CD14-positive monocyte (primary cell): ENCODE measurements around the gene TSPAN7. TPM values are rescaled to one million over a fixed set of nuclear protein-coding genes. Genes with fewer than 3 reads are reported as not detected.

Experiments used
- DNase-seq, 3 donors: peaks; one replicate each; pipeline ENCODE4 v3.0.0-alpha.2; 2011 to 2022
- H2AFZ ChIP-seq: 2 replicates; pipeline ENCODE4 v1.6.0; 2012; ENCODE audit warnings: mild to moderate bottlenecking, low read depth, low read length, inconsistent platforms; ENCODE audit not compliant: insufficient read depth, poor library complexity, severe bottlenecking
- H3K27ac ChIP-seq, 2 donors: 1 replicate in 1 of 2; 2 replicates in 1 of 2; pipeline ENCODE4 v1.5.1; 2012 to 2013; ENCODE audit warnings: low read length in 2 of 2, control low read depth in 1 of 2, inconsistent platforms in 1 of 2, low read depth in 1 of 2, mild to moderate bottlenecking in 1 of 2
- H3K27me3 ChIP-seq, 2 donors: one replicate each; pipeline versions ENCODE4 v1.6.0 to v1.6.1; 2011 to 2013; ENCODE audit warnings: low read length in 2 of 2; ENCODE audit not compliant: control insufficient read depth in 2 of 2, insufficient read depth in 2 of 2
- H3K36me3 ChIP-seq, 2 donors: replicated peaks in 1 of 2; 1 replicate in 1 of 2; 2 replicates in 1 of 2; pipeline versions ENCODE4 v1.5.1 to v1.6.1; 2012 to 2013; ENCODE audit warnings: low read length in 2 of 2, control low read depth in 1 of 2, inconsistent platforms in 1 of 2, mild to moderate bottlenecking in 1 of 2; ENCODE audit not compliant: insufficient read depth in 2 of 2, control insufficient read depth in 1 of 2
- H3K4me1 ChIP-seq, 2 donors: 1 replicate in 1 of 2; 2 replicates in 1 of 2; pipeline versions ENCODE4 v1.5.1 to v1.6.1; 2012 to 2013; ENCODE audit warnings: low read length in 2 of 2, control low read depth in 1 of 2, inconsistent platforms in 1 of 2, mild to moderate bottlenecking in 1 of 2, moderate library complexity in 1 of 2; ENCODE audit not compliant: insufficient read depth in 2 of 2, control insufficient read depth in 1 of 2
- H3K4me2 ChIP-seq: replicated peaks from 2 replicates; pipeline ENCODE3; 2012; ENCODE audit warnings: low read length, moderate library complexity, mild to moderate bottlenecking; ENCODE audit not compliant: poor library complexity, severe bottlenecking; ENCODE audit errors: extremely low read depth
- H3K4me3 ChIP-seq, 3 experiments: fragments of 200-600 bp in 1 of 3; sonication (generic) in 1 of 3; replicated peaks in 1 of 3; 1 replicate in 2 of 3; 2 replicates in 1 of 3; pipeline ENCODE4 v1.5.1; 2011 to 2013; ENCODE audit warnings: low read length in 3 of 3, mild to moderate bottlenecking in 3 of 3, control low read depth in 2 of 3, low read depth in 2 of 3, inconsistent platforms in 1 of 3, moderate library complexity in 1 of 3
- H3K79me2 ChIP-seq: 2 replicates; pipeline ENCODE4 v1.6.0; 2012; ENCODE audit warnings: mild to moderate bottlenecking, control low read depth, inconsistent platforms, low read length, moderate library complexity; ENCODE audit not compliant: insufficient read depth
- H3K9ac ChIP-seq: 2 replicates; pipeline ENCODE4 v1.6.0; 2017; ENCODE audit warnings: low read length, mild to moderate bottlenecking; ENCODE audit not compliant: insufficient read depth, poor library complexity, severe bottlenecking
- H3K9me3 ChIP-seq, 2 donors: replicated peaks in 1 of 2; 1 replicate in 1 of 2; 2 replicates in 1 of 2; pipeline versions ENCODE4 v1.5.1 to v1.6.1; 2012 to 2013; ENCODE audit warnings: low read length in 2 of 2, control low read depth in 1 of 2; ENCODE audit not compliant: control insufficient read depth in 1 of 2, insufficient read depth in 1 of 2
- H4K20me1 ChIP-seq: 2 replicates; pipeline ENCODE4 v1.6.0; 2012; ENCODE audit warnings: mild to moderate bottlenecking, low read length, control low read depth, moderate library complexity; ENCODE audit not compliant: insufficient read depth
- H3K27ac Mint-ChIP-seq, 7 donors: one replicate each; pipeline ENCODE4 v1.8.0; 2020; ENCODE audit warnings: mild to moderate bottlenecking in 7 of 7, mixed read lengths in 7 of 7, moderate library complexity in 6 of 7, inconsistent platforms in 2 of 7
- H3K27me3 Mint-ChIP-seq, 3 donors: one replicate each; pipeline ENCODE4 v1.8.0; 2021 to 2022; ENCODE audit warnings: low read depth in 3 of 3, mild to moderate bottlenecking in 3 of 3, mixed read lengths in 3 of 3, moderate library complexity in 3 of 3, inconsistent platforms in 1 of 3
- H3K36me3 Mint-ChIP-seq, 2 donors: one replicate each; pipeline ENCODE4 v1.8.0; 2020; ENCODE audit warnings: mixed read lengths in 2 of 2, inconsistent platforms in 1 of 2, mild to moderate bottlenecking in 1 of 2
- H3K4me1 Mint-ChIP-seq: one replicate; pipeline ENCODE4 v1.8.0; 2020; ENCODE audit warnings: mild to moderate bottlenecking, mixed read lengths
- H3K4me3 Mint-ChIP-seq, 2 donors: one replicate each; pipeline ENCODE4 v1.8.0; 2020; ENCODE audit warnings: mild to moderate bottlenecking in 2 of 2, mixed read lengths in 2 of 2, moderate library complexity in 1 of 2
- H3K9me3 Mint-ChIP-seq, 7 donors: one replicate each; pipeline ENCODE4 v1.8.0; 2020 to 2022; ENCODE audit warnings: mixed read lengths in 7 of 7, mild to moderate bottlenecking in 6 of 7, moderate library complexity in 6 of 7, inconsistent platforms in 2 of 7
- CTCF ChIP-seq: fragments of 200-600 bp; IDR thresholded peaks from one replicate; pipeline ENCODE4 v1.8.0; 2022; ENCODE audit warnings: antibody characterized with exemption, mild to moderate bottlenecking
- WGBS: methylation state at CpG from one replicate; pipeline ENCODE4 v1.1.5; 2013; ENCODE audit warnings: missing lambda C conversion rate; ENCODE audit not compliant: insufficient coverage; 5-methylcytosine and 5-hydroxymethylcytosine counted together
- intact Hi-C, 2 donors: fragments of 100-400 bp; cut with micrococcal nuclease; formaldehyde crosslinking; loops; one replicate each; pipeline versions ENCODE4 v1.15.0 to v1.15.1; 2023
- polyA plus RNA-seq, 3 donors: library from polyadenylated mRNA; depleted of rRNA in 1 of 3; unstranded in 2 of 3; stranded (reverse) in 1 of 3; fragments of 300-500 nt in 2 of 3; fragments of >200 nt in 1 of 3; fragmentation: Illumina TruSeq in 2 of 3; gene quantifications; 1 replicate in 2 of 3; 2 replicates in 1 of 3; pipeline ENCODE4 v1.2.3, GENCODE V29; 2012 to 2021

The TSPAN7 gene
- polyA plus RNA-seq, 3 donors = not detected

GRCh38 chrX:38699121-38699520, 137.8 kb downstream of the TSPAN7 start:
- no peaks in the 10 kb centered on the region for H3K36me3 ChIP-seq
- Mint-ChIP-seq H3K27me3 (no peaks in the 10 kb centered on the region), H3K4me3 (no peak overlapping the region), H3K27ac (no peak overlapping the region), H3K36me3 (no peaks in the 10 kb centered on the region), H3K4me1 (no peaks in the 10 kb centered on the region), H3K9me3 (peaks cover 0 to 6% (median 2%) of the 10 kb centered on the region in 7 donors)
- no peaks in the 10 kb centered on the region for H3K79me2 ChIP-seq
- no peak overlapping the region for H3K4me3 ChIP-seq
- no peaks in the 10 kb centered on the region for H4K20me1 ChIP-seq
- intact Hi-C loops = no loop called here
- H3K4me2 ChIP-seq = no peak overlapping the region
- H3K9ac ChIP-seq = no peak overlapping the region
- TF ChIP-seq CTCF = no peak
- no peak overlapping the region for H3K27ac ChIP-seq
- H3K27me3 ChIP-seq = no peaks in the 10 kb centered on the region
- no peak for DNase-seq
- H3K9me3 ChIP-seq = no peaks in the 10 kb centered on the region
- no peaks in the 10 kb centered on the region for H3K4me1 ChIP-seq
- no CpG with 5 or more reads among the region's 3 CpGs for WGBS
- no peak overlapping the region for H2AFZ ChIP-seq

GRCh38 chrX:38699696-38700095, 138.4 kb downstream of the TSPAN7 start:
- Histone ChIP-seq H3K9ac (no peak overlapping the region), H3K27me3 (no peaks in the 10 kb centered on the region), H3K36me3 (no peaks in the 10 kb centered on the region), H4K20me1 (no peaks in the 10 kb centered on the region), H3K79me2 (no peaks in the 10 kb centered on the region), H3K4me1 (no peaks in the 10 kb centered on the region), H3K4me3 (no peak overlapping the region), H3K9me3 (no peaks in the 10 kb centered on the region), H3K27ac (no peak overlapping the region), H2AFZ (no peak overlapping the region), H3K4me2 (no peak overlapping the region)
- no peak for DNase-seq
- H3K36me3 Mint-ChIP-seq = no peaks in the 10 kb centered on the region
- peaks cover 5% of the 10 kb centered on the region for H3K4me1 Mint-ChIP-seq
- H3K9me3 Mint-ChIP-seq = peaks cover 0 to 6% (median 2%) of the 10 kb centered on the region in 7 donors
- WGBS = no CpG with 5 or more reads among the region's 1 CpG
- intact Hi-C loops = no loop called here
- no peak for TF ChIP-seq CTCF
- H3K27me3 Mint-ChIP-seq = peaks cover 0 to 2% (median 0%) of the 10 kb centered on the region in 3 donors
- H3K27ac Mint-ChIP-seq = no peak overlapping the region
- H3K4me3 Mint-ChIP-seq = no peak overlapping the region
